HepG2 (cell line): ENCODE measurements around the gene CLEC10A. TPM values are rescaled to one million over a fixed set of nuclear protein-coding genes. Genes with fewer than 3 reads are reported as not detected.

ENCODE experiments used
- ATAC-seq: fragments of 200-7000 bp; cut with Tn5 transposase; 3 replicates; pipeline ENCODE4 v1.9.1; 2020; ENCODE audit warnings: mild to moderate bottlenecking, moderate library complexity
- BruUV-seq: library from RNA; stranded (reverse); fragments of 400-500 nt; replicated peaks from 2 replicates; lab custom pipeline; 2021; lab: Mats Ljungman, UMichigan
- CTCF ChIA-PET: fragments of 300-600 bp; formaldehyde crosslinking; extraction: SDS; loops from one replicate; lab custom pipeline; 2021; ENCODE audit warnings: low total read pairs, inconsistent platforms, low intra/inter-chr PET ratio; lab: Yijun Ruan, JAX
- POLR2A ChIA-PET: fragments of 350-600 bp; sonication (Branson Sonifier 250); formaldehyde crosslinking; loops from one replicate; lab custom pipeline; 2020; ENCODE audit warnings: antibody characterized with exemption, inconsistent platforms; lab: Yijun Ruan, JAX
- DNase-seq: peaks from one replicate; pipeline ENCODE4 v3.0.0-alpha.2; 2015; ENCODE audit warnings: low spot score
- FAIRE-seq: peaks from 3 replicates; lab custom pipeline; 2011; peaks lifted over from hg19 to GRCh38; lab: Jason Lieb, UNC
- H2AFZ ChIP-seq: one replicate; pipeline ENCODE4 v1.6.1; 2011; ENCODE audit warnings: low read length, inconsistent platforms
- H3K27ac ChIP-seq: fragments of 300-600 bp; 3 replicates; pipeline ENCODE4 v1.8.0; 2011; ENCODE audit warnings: mixed run types, mild to moderate bottlenecking, mixed read lengths, low read length, inconsistent platforms; ENCODE audit not compliant: insufficient read depth; ENCODE audit errors: extremely low read length
- H3K27me3 ChIP-seq, 2 experiments: fragments of 200-600 bp in 1 of 2; 2 replicates in 1 of 2; 3 replicates in 1 of 2; pipeline versions ENCODE4 v1.6.0 to v1.8.0; 2011; ENCODE audit warnings: low read length in 2 of 2, mild to moderate bottlenecking in 2 of 2, moderate library complexity in 2 of 2, inconsistent platforms in 1 of 2; ENCODE audit not compliant: insufficient read depth in 2 of 2, control insufficient read depth in 1 of 2
- H3K36me3 ChIP-seq, 2 experiments: fragments of 200-600 bp in 1 of 2; replicated peaks in 1 of 2; 2 replicates in 1 of 2; 3 replicates in 1 of 2; pipeline versions ENCODE4 v1.5.1 to v1.8.0; 2011; ENCODE audit warnings: low read length in 2 of 2, inconsistent platforms in 1 of 2; ENCODE audit not compliant: insufficient read depth in 2 of 2, control insufficient read depth in 1 of 2
- H3K4me1 ChIP-seq: 2 replicates; pipeline ENCODE4 v1.5.1; 2012; ENCODE audit warnings: low read length, inconsistent platforms; ENCODE audit not compliant: insufficient read depth
- H3K4me2 ChIP-seq: 2 replicates; pipeline ENCODE4 v1.6.0; 2011; ENCODE audit warnings: low read depth, low read length, inconsistent platforms
- H3K4me3 ChIP-seq, 3 experiments: fragments of 200-600 bp in 1 of 3; sonication (generic), shearing (Covaris generic) in 1 of 3; replicated peaks in 1 of 3; 2 replicates each; pipeline ENCODE4 v1.5.1; 2011 to 2016; ENCODE audit warnings: low read length in 3 of 3, inconsistent platforms in 2 of 3, low read depth in 2 of 3, mild to moderate bottlenecking in 2 of 3, control low read depth in 1 of 3, mixed read lengths in 1 of 3; ENCODE audit not compliant: insufficient read depth in 1 of 3
- H3K79me2 ChIP-seq: one replicate; pipeline ENCODE4 v1.6.1; 2011; ENCODE audit warnings: low read length, inconsistent platforms; ENCODE audit not compliant: insufficient read depth
- H3K9ac ChIP-seq: 2 replicates; pipeline ENCODE4 v1.6.0; 2011; ENCODE audit warnings: mild to moderate bottlenecking, low read depth, low read length, inconsistent platforms; ENCODE audit not compliant: insufficient read depth
- H3K9me3 ChIP-seq: 2 replicates; pipeline ENCODE4 v1.5.1; 2012; ENCODE audit warnings: mild to moderate bottlenecking, low read length
- H4K20me1 ChIP-seq: 2 replicates; pipeline ENCODE4 v1.6.0; 2011; ENCODE audit warnings: inconsistent platforms, mild to moderate bottlenecking, low read length, moderate library complexity; ENCODE audit not compliant: insufficient read depth
- ATF1 ChIP-seq: IDR thresholded peaks from 2 replicates; pipeline ENCODE4 v1.6.1; 2016; ENCODE audit warnings: mild to moderate bottlenecking, control low read depth
- CBX1 ChIP-seq: IDR thresholded peaks from one replicate; pipeline ENCODE4 v1.6.1; 2016; ENCODE audit warnings: antibody characterized with exemption, low read depth
- MIXL1 ChIP-seq: IDR thresholded peaks from 2 replicates; pipeline ENCODE4 v1.6.1; 2016
- MYNN ChIP-seq: sonication (generic); formaldehyde crosslinking; IDR thresholded peaks from 2 replicates; pipeline ENCODE4 v1.4.0; 2020; ENCODE audit warnings: mild to moderate bottlenecking, low read depth, missing genetic modification reagents
- NR2F6 ChIP-seq, 2 experiments: IDR thresholded peaks; 2 replicates each; pipeline ENCODE4 v1.6.1; 2016; ENCODE audit warnings: antibody characterized with exemption in 1 of 2, mild to moderate bottlenecking in 1 of 2
- SMAD1 ChIP-seq: sonication (generic); formaldehyde crosslinking; IDR thresholded peaks from 2 replicates; pipeline ENCODE4 v1.4.0; 2020; ENCODE audit warnings: missing genetic modification reagents, low read depth, mild to moderate bottlenecking, borderline replicate concordance
- ZNF234 ChIP-seq: sonication (generic); formaldehyde crosslinking; conservative IDR thresholded peaks from 2 replicates; pipeline ENCODE4 v1.5.1; 2020; ENCODE audit warnings: mild to moderate bottlenecking, missing genetic modification reagents
- ZNF546 ChIP-seq: sonication (generic); formaldehyde crosslinking; conservative IDR thresholded peaks from 2 replicates; pipeline ENCODE4 v1.8.1; 2023; ENCODE audit warnings: mild to moderate bottlenecking, missing genetic modification reagents
- ZNF589 ChIP-seq: sonication (generic); formaldehyde crosslinking; conservative IDR thresholded peaks from 2 replicates; pipeline ENCODE4 v1.8.0; 2022; ENCODE audit warnings: mild to moderate bottlenecking, moderate library complexity, missing genetic modification reagents
- ZNF614 ChIP-seq: IDR thresholded peaks from 2 replicates; pipeline ENCODE4 v1.6.1; 2018; ENCODE audit warnings: missing biosample characterization, missing genetic modification reagents, inconsistent platforms, borderline replicate concordance
- ZNF747 ChIP-seq: sonication (generic); formaldehyde crosslinking; IDR thresholded peaks from 2 replicates; pipeline ENCODE4 v1.8.1; 2023; ENCODE audit warnings: missing genetic modification reagents, mild to moderate bottlenecking, borderline replicate concordance
- WGBS: methylation state at CpG from one replicate; pipeline ENCODE4 v1.1.6; 2017; ENCODE audit warnings: low lambda C conversion rate; 5-methylcytosine and 5-hydroxymethylcytosine counted together
- in situ Hi-C: cut with HindIII; loops from 2 replicates; pipeline ENCODE4 v1.10.0; 2017; ENCODE audit warnings: low pct_unique_long_range_greater_than_20kb; ENCODE audit not compliant: extremely low pct_ligation_motif_present
- intact Hi-C: fragments of 100-400 bp; cut with micrococcal nuclease; formaldehyde crosslinking; loops from one replicate; pipeline ENCODE4 v1.10.0; 2022; ENCODE audit not compliant: unreplicated experiment
- polyA plus RNA-seq, 8 experiments: library from polyadenylated mRNA; depleted of rRNA in 3 of 8; stranded (reverse) in 7 of 8; unstranded in 1 of 8; fragments of >200 nt; fragmentation: Illumina TruSeq in 4 of 8; extraction: Trizol in 4 of 8; gene quantifications; 2 replicates each; pipeline versions ENCODE4 v1.2.1 to v1.2.3, GENCODE V29; 2011 to 2016; ENCODE audit warnings: low read depth in 4 of 8, missing spikeins in 1 of 8, mixed read lengths in 1 of 8; ENCODE audit not compliant: insufficient read depth in 1 of 8
- total RNA-seq, 5 experiments: library from RNA; depleted of rRNA; stranded (reverse); fragments of >200 nt; fragmentation: Illumina TruSeq; extraction: Trizol; gene quantifications; 2 replicates each; pipeline ENCODE4 v1.2.3, GENCODE V29; 2016; ENCODE audit warnings: low read depth in 1 of 5
- TF ChIP-seq, protein P1 (sequence below): sonication (generic); formaldehyde crosslinking; IDR thresholded peaks from 2 replicates; pipeline ENCODE4 v1.8.0; 2022; ENCODE audit warnings: missing genetic modification reagents, mild to moderate bottlenecking, moderate library complexity, borderline replicate concordance
- TF ChIP-seq, protein P2 (sequence below): sonication (generic); formaldehyde crosslinking; IDR thresholded peaks from 2 replicates; pipeline ENCODE4 v1.5.0; 2020; ENCODE audit warnings: mild to moderate bottlenecking, missing genetic modification reagents
- TF ChIP-seq, protein P3 (sequence below): IDR thresholded peaks from 2 replicates; pipeline ENCODE4 v1.6.1; 2012; ENCODE audit warnings: low read length, improper control_type of control experiment
- TF ChIP-seq, protein P4 (sequence below): sonication (generic); formaldehyde crosslinking; IDR thresholded peaks from 2 replicates; pipeline ENCODE4 v1.5.0; 2020; ENCODE audit warnings: missing genetic modification reagents

The CLEC10A gene
- total and polyA plus RNA-seq, 2 of the 13 experiments (the other 11 are each of a cell fraction or from before 2014, with no cell fraction given) = 0.33 TPM; not detected in 1

GRCh38 chr17:7078711-7079110, 1.3 kb downstream of the CLEC10A start (continued):
- TF ChIP-seq, protein P1, sequence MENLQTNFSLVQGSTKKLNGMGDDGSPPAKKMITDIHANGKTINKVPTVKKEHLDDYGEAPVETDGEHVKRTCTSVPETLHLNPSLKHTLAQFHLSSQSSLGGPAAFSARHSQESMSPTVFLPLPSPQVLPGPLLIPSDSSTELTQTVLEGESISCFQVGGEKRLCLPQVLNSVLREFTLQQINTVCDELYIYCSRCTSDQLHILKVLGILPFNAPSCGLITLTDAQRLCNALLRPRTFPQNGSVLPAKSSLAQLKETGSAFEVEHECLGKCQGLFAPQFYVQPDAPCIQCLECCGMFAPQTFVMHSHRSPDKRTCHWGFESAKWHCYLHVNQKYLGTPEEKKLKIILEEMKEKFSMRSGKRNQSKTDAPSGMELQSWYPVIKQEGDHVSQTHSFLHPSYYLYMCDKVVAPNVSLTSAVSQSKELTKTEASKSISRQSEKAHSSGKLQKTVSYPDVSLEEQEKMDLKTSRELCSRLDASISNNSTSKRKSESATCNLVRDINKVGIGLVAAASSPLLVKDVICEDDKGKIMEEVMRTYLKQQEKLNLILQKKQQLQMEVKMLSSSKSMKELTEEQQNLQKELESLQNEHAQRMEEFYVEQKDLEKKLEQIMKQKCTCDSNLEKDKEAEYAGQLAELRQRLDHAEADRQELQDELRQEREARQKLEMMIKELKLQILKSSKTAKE (CRISPR knock-in tag) = no peak
- TF ChIP-seq ZNF546 (no peak), MYNN (CRISPR knock-in tag) (no peak), SMAD1 (CRISPR knock-in tag) (no peak)

DNA sequence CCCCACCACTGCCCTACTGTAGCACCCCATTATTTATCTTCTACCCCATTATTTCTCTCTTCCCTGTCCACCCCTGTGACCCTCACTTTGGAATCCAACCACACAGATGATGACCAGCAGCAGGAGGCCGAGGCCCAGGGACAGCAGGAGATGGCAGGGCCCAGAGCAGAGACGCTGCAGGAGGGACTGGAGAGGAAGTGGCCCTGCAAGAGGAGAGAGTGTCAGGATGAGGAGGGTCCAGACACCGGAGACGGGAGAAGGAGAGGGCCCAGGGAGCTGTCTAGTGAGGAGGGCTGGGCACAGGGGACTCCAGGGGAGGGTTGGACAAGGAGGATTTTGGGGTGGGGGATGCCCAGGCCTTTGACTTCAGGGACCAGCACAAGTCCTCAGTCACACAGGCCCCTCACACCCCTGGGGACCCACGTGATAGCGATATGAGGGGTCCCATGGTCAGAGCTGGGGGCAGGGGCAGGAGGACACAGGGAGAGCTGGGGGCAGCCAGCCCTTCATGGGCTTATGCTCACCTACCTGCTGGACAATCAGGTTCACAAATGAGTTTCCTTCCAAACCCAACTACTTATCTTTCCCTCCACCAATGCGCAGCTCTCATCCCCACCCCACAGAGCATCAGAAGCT, 2.0 kb downstream of the CLEC10A start:
- intact Hi-C loops (no loop called here), in situ Hi-C loops (no loop called here)
- no peak for DNase-seq
- H3K27ac ChIP-seq = no peak overlapping the region
- TF ChIP-seq ZNF614 = no peak
- TF ChIP-seq ZNF747 = no peak
- TF ChIP-seq CBX1 = no peak
- TF ChIP-seq MIXL1 (CRISPR knock-in tag) = no peak
- no peak for TF ChIP-seq ATF1
- TF ChIP-seq ZNF234 (CRISPR knock-in tag) = no peak
- TF ChIP-seq, protein P2, sequence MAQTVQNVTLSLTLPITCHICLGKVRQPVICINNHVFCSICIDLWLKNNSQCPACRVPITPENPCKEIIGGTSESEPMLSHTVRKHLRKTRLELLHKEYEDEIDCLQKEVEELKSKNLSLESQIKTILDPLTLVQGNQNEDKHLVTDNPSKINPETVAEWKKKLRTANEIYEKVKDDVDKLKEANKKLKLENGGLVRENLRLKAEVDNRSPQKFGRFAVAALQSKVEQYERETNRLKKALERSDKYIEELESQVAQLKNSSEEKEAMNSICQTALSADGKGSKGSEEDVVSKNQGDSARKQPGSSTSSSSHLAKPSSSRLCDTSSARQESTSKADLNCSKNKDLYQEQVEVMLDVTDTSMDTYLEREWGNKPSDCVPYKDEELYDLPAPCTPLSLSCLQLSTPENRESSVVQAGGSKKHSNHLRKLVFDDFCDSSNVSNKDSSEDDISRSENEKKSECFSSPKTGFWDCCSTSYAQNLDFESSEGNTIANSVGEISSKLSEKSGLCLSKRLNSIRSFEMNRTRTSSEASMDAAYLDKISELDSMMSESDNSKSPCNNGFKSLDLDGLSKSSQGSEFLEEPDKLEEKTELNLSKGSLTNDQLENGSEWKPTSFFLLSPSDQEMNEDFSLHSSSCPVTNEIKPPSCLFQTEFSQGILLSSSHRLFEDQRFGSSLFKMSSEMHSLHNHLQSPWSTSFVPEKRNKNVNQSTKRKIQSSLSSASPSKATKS (CRISPR knock-in tag) = no peak
- TF ChIP-seq, protein P3, sequence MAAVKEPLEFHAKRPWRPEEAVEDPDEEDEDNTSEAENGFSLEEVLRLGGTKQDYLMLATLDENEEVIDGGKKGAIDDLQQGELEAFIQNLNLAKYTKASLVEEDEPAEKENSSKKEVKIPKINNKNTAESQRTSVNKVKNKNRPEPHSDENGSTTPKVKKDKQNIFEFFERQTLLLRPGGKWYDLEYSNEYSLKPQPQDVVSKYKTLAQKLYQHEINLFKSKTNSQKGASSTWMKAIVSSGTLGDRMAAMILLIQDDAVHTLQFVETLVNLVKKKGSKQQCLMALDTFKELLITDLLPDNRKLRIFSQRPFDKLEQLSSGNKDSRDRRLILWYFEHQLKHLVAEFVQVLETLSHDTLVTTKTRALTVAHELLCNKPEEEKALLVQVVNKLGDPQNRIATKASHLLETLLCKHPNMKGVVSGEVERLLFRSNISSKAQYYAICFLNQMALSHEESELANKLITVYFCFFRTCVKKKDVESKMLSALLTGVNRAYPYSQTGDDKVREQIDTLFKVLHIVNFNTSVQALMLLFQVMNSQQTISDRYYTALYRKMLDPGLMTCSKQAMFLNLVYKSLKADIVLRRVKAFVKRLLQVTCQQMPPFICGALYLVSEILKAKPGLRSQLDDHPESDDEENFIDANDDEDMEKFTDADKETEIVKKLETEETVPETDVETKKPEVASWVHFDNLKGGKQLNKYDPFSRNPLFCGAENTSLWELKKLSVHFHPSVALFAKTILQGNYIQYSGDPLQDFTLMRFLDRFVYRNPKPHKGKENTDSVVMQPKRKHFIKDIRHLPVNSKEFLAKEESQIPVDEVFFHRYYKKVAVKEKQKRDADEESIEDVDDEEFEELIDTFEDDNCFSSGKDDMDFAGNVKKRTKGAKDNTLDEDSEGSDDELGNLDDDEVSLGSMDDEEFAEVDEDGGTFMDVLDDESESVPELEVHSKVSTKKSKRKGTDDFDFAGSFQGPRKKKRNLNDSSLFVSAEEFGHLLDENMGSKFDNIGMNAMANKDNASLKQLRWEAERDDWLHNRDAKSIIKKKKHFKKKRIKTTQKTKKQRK = no peak
- TF ChIP-seq ZNF589 (CRISPR knock-in tag) = no peak
- TF ChIP-seq, protein P4, sequence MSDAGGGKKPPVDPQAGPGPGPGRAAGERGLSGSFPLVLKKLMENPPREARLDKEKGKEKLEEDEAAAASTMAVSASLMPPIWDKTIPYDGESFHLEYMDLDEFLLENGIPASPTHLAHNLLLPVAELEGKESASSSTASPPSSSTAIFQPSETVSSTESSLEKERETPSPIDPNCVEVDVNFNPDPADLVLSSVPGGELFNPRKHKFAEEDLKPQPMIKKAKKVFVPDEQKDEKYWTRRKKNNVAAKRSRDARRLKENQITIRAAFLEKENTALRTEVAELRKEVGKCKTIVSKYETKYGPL (CRISPR knock-in tag) = no peak
- TF ChIP-seq NR2F6 (IDR thresholded peaks at IDR 0.05) = no peak
- TF ChIP-seq NR2F6 (CRISPR knock-in tag; IDR thresholded peaks at IDR 0.05) = no peak
- no peaks in the 10 kb centered on the region for H3K9me3 ChIP-seq
- ChIA-PET POLR2A (interaction anchor here (1.5 to 1.7 kb wide), 2 partner anchors 10 to 37 kb away, joined by 3 to 5 read pairs; partner anchors contain the start of gene ASGR2), CTCF (no interaction called here)
- no peaks in the 10 kb centered on the region for H3K79me2 ChIP-seq
- no TSS peak for BruUV-seq
- H3K27me3 ChIP-seq = peaks cover 0 to 2% of the 10 kb centered on the region in 2 experiments; a peak in 3 of 5 replicates
- H3K4me1 ChIP-seq = no peaks in the 10 kb centered on the region
- H3K36me3 ChIP-seq = no peaks in the 10 kb centered on the region
- ATAC-seq = no peak; the same call in 2 of the 3 replicates
- H4K20me1 ChIP-seq = no peaks in the 10 kb centered on the region
- no peak overlapping the region for H3K9ac ChIP-seq
- no peak for FAIRE-seq
- no peak overlapping the region for H3K4me3 ChIP-seq
- WGBS = 62% methylated on average over 5 of the region's 7 CpGs
- no peak overlapping the region for H2AFZ ChIP-seq
- no peak overlapping the region for H3K4me2 ChIP-seq
